ENCODE data around the gene PTPRC.

Gene PTPRC

DNA sequence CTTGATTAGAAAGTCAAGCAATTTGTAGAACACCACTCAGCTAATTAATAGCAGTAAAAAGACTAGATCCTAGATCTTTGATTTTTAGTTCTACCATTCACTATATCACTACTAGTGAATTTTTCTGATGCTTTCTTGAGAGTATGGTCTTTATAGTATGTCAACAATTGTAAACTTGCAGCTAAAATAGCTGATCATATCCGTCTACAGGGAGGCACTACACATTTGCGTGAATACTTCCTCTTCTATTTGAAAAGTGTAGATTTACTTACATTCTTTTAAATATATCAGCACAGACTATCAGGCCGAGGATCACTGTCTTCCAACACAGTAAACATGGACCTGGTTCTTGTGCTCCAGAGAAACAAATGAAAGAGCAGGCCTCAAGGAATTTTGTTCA is 18.6 kb upstream of the PTPRC start:
- peak overlapping the region; percentile 34; the same call in 1 of the 2 replicates for H3K4me3 ChIP-seq (ENCODE audit: low read depth, low read length)
- TF ChIP-seq, protein P1, sequence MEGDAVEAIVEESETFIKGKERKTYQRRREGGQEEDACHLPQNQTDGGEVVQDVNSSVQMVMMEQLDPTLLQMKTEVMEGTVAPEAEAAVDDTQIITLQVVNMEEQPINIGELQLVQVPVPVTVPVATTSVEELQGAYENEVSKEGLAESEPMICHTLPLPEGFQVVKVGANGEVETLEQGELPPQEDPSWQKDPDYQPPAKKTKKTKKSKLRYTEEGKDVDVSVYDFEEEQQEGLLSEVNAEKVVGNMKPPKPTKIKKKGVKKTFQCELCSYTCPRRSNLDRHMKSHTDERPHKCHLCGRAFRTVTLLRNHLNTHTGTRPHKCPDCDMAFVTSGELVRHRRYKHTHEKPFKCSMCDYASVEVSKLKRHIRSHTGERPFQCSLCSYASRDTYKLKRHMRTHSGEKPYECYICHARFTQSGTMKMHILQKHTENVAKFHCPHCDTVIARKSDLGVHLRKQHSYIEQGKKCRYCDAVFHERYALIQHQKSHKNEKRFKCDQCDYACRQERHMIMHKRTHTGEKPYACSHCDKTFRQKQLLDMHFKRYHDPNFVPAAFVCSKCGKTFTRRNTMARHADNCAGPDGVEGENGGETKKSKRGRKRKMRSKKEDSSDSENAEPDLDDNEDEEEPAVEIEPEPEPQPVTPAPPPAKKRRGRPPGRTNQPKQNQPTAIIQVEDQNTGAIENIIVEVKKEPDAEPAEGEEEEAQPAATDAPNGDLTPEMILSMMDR (IDR thresholded peaks at IDR 0.05; ENCODE audit: insufficient read depth, low read depth, low read length, missing control alignments): no peak
- no peak for DNase-seq (ENCODE audit: low read depth)

DNA sequence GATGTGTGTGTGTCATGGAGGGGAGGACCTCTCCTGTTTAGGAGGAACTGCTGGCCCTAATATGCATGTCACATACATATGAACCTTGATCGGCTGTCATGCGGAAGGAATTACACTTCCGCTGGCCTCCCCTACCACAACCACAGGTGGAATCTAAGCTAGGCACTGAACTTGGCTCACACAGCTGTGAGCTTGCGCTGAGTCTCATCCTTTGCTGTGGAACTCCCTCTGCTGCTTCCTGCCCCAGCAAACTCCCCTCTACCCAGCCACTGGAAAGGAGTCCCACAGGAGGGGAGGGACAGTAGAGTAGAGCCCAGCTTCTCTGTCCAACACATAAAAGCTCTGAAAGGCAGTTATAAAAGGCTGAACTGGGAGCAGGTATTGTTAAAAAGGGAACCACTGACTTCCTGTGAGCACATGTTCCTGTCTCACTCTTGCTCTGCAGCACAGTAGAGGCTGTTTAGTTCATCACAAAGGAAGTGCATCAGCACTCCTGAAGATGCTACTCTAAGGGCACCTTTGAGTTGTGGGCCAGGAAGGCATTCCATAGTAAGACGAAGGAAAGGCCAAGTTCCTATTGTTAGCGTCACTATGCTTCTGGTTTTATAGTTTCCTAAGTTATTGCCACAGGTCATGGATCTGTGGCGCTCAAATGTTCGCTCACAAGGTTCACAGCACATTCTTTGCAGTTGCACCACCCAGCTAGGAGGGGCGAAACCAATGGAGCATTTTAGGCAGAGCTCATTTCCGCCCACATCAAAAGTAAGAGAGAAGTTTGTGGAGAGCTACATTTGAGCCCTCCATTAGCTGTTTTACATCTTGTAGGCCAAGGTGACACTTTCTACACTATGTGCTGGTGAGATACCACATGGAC is 17.7 kb upstream of the PTPRC start:
- peak; percentile 93 for DNase-seq (ENCODE audit: low read depth)
- TF ChIP-seq, protein P1 (IDR thresholded peaks at IDR 0.05; ENCODE audit: insufficient read depth, low read depth, low read length, missing control alignments): no peak
- peak overlapping the region; percentile 34 for H3K4me3 ChIP-seq (ENCODE audit: low read depth, low read length)

DNA sequence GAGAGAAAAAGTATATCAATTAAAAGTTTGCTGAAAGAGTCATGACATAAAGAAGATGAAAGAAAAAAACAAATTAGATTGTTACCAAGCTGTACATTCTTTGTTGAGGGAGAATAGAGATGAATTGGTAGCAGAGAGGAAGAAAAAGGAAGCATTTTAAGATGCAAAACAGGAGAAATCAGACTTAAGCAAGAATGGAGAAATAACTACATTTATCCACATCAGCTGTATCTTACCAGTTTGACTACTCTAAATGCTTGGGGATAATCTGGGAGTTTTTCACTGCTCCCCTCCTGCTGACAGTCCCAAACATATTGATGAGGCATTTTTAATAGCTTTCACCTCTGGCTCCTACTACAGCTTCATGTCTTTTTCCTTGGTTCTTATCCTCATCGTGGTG is 16.8 kb upstream of the PTPRC start:
- no peak for DNase-seq (ENCODE audit: low read depth)
- peak overlapping the region; percentile 34 for H3K4me3 ChIP-seq (ENCODE audit: low read depth, low read length)
- TF ChIP-seq, protein P1 (IDR thresholded peaks at IDR 0.05; ENCODE audit: insufficient read depth, low read depth, low read length, missing control alignments): no peak

DNA sequence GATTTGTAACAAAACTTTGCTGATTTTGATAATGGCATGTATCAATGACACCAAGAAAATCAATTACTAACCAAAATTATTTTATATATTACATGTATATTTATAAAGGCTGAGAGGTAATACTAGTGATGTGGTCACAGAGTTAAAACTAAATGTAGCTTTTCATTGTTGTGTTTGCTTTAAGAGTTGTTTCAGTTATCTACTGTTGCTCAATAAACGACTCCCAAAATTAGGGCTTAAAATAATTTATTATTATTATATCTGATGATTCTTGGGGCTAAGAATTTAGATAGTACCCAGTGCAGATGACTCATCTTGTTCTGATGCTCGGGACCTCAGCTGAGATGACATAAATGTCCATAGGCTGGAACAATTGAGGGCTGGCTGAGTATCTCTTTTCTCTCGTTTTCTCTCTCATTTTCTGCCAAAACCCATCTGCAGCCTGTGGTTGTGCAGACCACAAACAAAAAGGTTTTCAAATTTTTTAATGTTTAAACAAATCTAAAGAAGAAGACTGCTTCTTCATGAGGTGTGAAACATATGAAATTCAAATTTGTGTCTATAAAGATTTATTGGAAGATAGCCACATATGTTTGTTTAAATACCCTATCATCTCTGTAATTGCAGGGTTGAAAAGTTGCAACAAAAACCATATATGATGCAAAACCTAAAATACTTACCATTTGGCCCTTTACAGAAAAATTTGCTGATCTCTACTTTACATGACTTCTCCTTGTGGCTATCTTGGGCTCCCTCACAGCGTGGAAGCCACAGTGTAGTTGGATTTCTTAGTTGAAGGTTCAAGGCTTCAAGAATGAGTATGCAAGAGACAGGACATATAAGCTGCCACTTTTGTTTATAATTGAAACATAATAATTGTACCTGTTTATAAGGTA is 14.8 kb upstream of the PTPRC start:
- peak; percentile 69 for DNase-seq (ENCODE audit: low read depth)
- TF ChIP-seq, protein P1 (IDR thresholded peaks at IDR 0.05; ENCODE audit: insufficient read depth, low read depth, low read length, missing control alignments): no peak
- no peak overlapping the region for H3K4me3 ChIP-seq (ENCODE audit: low read depth, low read length)

DNA sequence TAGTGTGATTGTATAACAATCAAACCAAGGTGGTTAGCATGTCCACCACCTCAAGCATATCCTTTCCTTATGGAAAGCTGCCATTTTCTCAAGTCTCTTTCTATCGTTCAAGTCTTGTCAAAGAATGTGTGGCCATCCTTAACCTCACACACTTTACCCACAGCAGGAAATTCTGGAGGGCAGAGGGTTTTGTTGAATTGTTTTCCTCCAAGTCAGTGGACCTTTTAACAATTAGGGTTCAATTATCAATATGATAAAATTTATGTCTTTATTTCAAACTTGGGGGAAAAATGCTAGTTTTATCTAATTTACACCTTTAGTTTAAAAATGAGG is 14.2 kb upstream of the PTPRC start:
- H3K4me3 ChIP-seq (ENCODE audit: low read depth, low read length): no peak overlapping the region
- TF ChIP-seq, protein P1 (IDR thresholded peaks at IDR 0.05; ENCODE audit: insufficient read depth, low read depth, low read length, missing control alignments): no peak
- no peak for DNase-seq (ENCODE audit: low read depth)

DNA sequence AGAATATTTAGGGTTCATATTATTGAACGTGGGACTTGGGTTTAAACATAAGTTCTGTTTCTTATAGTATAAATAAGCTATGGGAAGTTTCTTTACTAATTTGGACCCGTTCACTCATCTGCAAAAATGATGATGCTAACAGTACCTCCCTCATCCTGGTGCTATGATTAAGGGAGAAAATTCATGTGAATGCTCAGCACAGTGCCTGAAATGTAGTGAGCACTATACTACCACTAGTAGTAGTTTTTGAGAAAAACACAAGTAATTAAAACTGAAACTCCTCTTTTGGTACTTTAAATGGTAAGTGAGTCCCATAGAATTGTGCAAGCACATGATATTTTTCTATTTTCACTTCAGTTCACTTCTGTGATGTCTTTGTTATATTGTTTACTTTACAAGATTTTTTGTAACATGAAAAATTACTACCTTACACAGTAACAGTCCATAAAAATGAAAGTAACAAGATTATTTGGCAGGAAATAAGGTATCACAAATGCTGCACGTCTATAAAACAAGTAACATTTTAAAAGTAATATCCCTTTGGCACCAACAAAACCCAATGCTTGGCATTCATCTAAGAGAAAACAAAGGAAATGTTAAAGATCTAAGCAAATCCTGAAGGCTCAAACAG is 11.3 kb upstream of the PTPRC start:
- no peak for DNase-seq (ENCODE audit: low read depth)
- TF ChIP-seq, protein P1 (IDR thresholded peaks at IDR 0.05; ENCODE audit: insufficient read depth, low read depth, low read length, missing control alignments): no peak
- no peak overlapping the region for H3K4me3 ChIP-seq (ENCODE audit: low read depth, low read length)
